OCI-LY1 (cell line): ENCODE measurements around the gene GABBR1.

Experiments used
- H2AFZ ChIP-seq: fragments of 200-600 bp; sonication (generic), shearing (Covaris generic); 2 replicates; pipeline ENCODE4 v1.6.0; 2014; ENCODE audit warnings: antibody characterized with exemption, mild to moderate bottlenecking, low read length
- H3F3A ChIP-seq: fragments of 200-600 bp; sonication (generic), shearing (Covaris generic); 2 replicates; pipeline ENCODE4 v1.6.0; 2014; ENCODE audit warnings: mild to moderate bottlenecking, antibody characterized with exemption, low read length, moderate library complexity; ENCODE audit not compliant: insufficient read depth
- H3K27ac ChIP-seq: fragments of 200-600 bp; sonication (generic); 2 replicates; pipeline ENCODE4 v1.5.1; 2014; ENCODE audit warnings: low read length, mixed run types, mild to moderate bottlenecking, low read depth; ENCODE audit not compliant: poor library complexity, severe bottlenecking
- H3K27me3 ChIP-seq: fragments of 200-600 bp; sonication (generic); 2 replicates; pipeline ENCODE4 v1.6.0; 2014; ENCODE audit warnings: antibody characterized with exemption, mild to moderate bottlenecking, low read length, moderate library complexity; ENCODE audit not compliant: insufficient read depth
- H3K36me3 ChIP-seq: fragments of 200-600 bp; sonication (generic); 2 replicates; pipeline ENCODE4 v1.6.1; 2014; ENCODE audit warnings: mild to moderate bottlenecking, antibody characterized with exemption, low read length, moderate library complexity, mixed read lengths; ENCODE audit not compliant: insufficient read depth
- H3K4me1 ChIP-seq: fragments of 200-600 bp; sonication (generic); 2 replicates; pipeline ENCODE4 v1.5.1; 2014; ENCODE audit warnings: mild to moderate bottlenecking, low read length, moderate library complexity; ENCODE audit not compliant: insufficient read depth, severe bottlenecking
- H3K4me2 ChIP-seq: fragments of 200-600 bp; sonication (generic), shearing (Covaris generic); 2 replicates; pipeline ENCODE4 v1.6.1; 2014; ENCODE audit warnings: low read length
- H3K4me3 ChIP-seq: fragments of 200-600 bp; sonication (generic); 2 replicates; pipeline ENCODE4 v1.5.1; 2014; ENCODE audit warnings: low read length, low read depth, mild to moderate bottlenecking, mixed read lengths; ENCODE audit not compliant: poor library complexity, severe bottlenecking
- H3K79me2 ChIP-seq: fragments of 200-600 bp; shearing (Covaris generic); 2 replicates; pipeline ENCODE4 v1.6.1; 2016; ENCODE audit warnings: mixed run types, low read length, mixed read lengths; ENCODE audit not compliant: insufficient read depth
- H3K9ac ChIP-seq: fragments of 200-600 bp; sonication (generic), shearing (Covaris generic); 2 replicates; pipeline ENCODE4 v1.6.1; 2014; ENCODE audit warnings: mild to moderate bottlenecking, low read length, mixed read lengths
- H3K9me2 ChIP-seq: fragments of 200-600 bp; sonication (generic), shearing (Covaris generic); 2 replicates; pipeline ENCODE4 v1.6.1; 2014; ENCODE audit warnings: low read depth, mild to moderate bottlenecking, low read length, mixed read lengths
- H3K9me3 ChIP-seq: fragments of 200-600 bp; shearing (Covaris generic); 2 replicates; pipeline ENCODE4 v1.6.1; 2014; ENCODE audit warnings: low read length, mixed read lengths
- H4K20me1 ChIP-seq: fragments of 200-600 bp; sonication (generic), shearing (Covaris generic); 2 replicates; pipeline ENCODE4 v1.6.0; 2016; ENCODE audit warnings: mild to moderate bottlenecking, low read length; ENCODE audit not compliant: insufficient read depth
- CTCF ChIP-seq: fragments of 200-600 bp; sonication (generic), shearing (Covaris generic); IDR thresholded peaks from 2 replicates; pipeline ENCODE4 v1.5.1; 2017; ENCODE audit warnings: mild to moderate bottlenecking, antibody characterized with exemption, low read length, moderate library complexity, mixed read lengths
- EZH2 ChIP-seq: fragments of 200-600 bp; sonication (generic), shearing (Covaris generic); IDR thresholded peaks from 2 replicates; pipeline ENCODE4 v1.8.0; 2017; ENCODE audit warnings: borderline replicate concordance, mixed run types, mild to moderate bottlenecking, antibody characterized with exemption, low read length, moderate library complexity, mixed read lengths

GABBR1 gene

GRCh38 chr6:29661071-29661470, 28.1 kb upstream of the GABBR1 start:
- no peak overlapping the region for H3K27ac ChIP-seq
- no peaks in the 10 kb centered on the region for H3F3A ChIP-seq
- no peaks in the 10 kb centered on the region for H3K9me2 ChIP-seq
- H3K9me3 ChIP-seq, result no peaks in the 10 kb centered on the region
- H3K27me3 ChIP-seq, result no peaks in the 10 kb centered on the region
- H3K4me2 ChIP-seq, result no peak overlapping the region
- no peaks in the 10 kb centered on the region for H4K20me1 ChIP-seq
- H3K4me1 ChIP-seq, result no peaks in the 10 kb centered on the region
- no peaks in the 10 kb centered on the region for H3K36me3 ChIP-seq
- no peak overlapping the region for H3K4me3 ChIP-seq
- H3K79me2 ChIP-seq, result no peaks in the 10 kb centered on the region
- H2AFZ ChIP-seq, result no peak overlapping the region
- TF ChIP-seq CTCF, result no peak
- no peak for TF ChIP-seq EZH2
- H3K9ac ChIP-seq, result no peak overlapping the region

GRCh38 chr6:29656798-29657197, 23.8 kb upstream of the GABBR1 start, which contains the start of gene MOG:
Gene MOG (plus strand): TSS chr6:29657092. CDS start chr6:29657210, 118 bp downstream.
- H3K79me2 ChIP-seq, result no peaks in the 10 kb centered on the region
- no peak within 1 kb of the TSS for H2AFZ ChIP-seq
- H3K36me3 ChIP-seq, result no peaks in the 10 kb centered on the region
- no peak within 1 kb of the TSS for H3K4me3 ChIP-seq
- H3K4me1 ChIP-seq, result no peaks in the 10 kb centered on the region
- no peaks in the 10 kb centered on the region for H3K27me3 ChIP-seq
- H3K9me2 ChIP-seq, result no peaks in the 10 kb centered on the region
- H3K27ac ChIP-seq, result no peak within 1 kb of the TSS
- no peaks in the 10 kb centered on the region for H3K9me3 ChIP-seq
- H4K20me1 ChIP-seq, result no peaks in the 10 kb centered on the region
- no peak within 1 kb of the TSS for H3K9ac ChIP-seq
- H3F3A ChIP-seq, result no peaks in the 10 kb centered on the region
- H3K4me2 ChIP-seq, result no peak within 1 kb of the TSS
- TF ChIP-seq EZH2 (no peak), CTCF (no peak)

GRCh38 chr6:29656157-29656556, 23.2 kb upstream of the GABBR1 start:
- H3K4me1 ChIP-seq, result no peaks in the 10 kb centered on the region
- no peak overlapping the region for H2AFZ ChIP-seq
- H3K9ac ChIP-seq, result no peak overlapping the region
- no peaks in the 10 kb centered on the region for H3K27me3 ChIP-seq
- no peak overlapping the region for H3K27ac ChIP-seq
- no peaks in the 10 kb centered on the region for H3K36me3 ChIP-seq
- H3K9me3 ChIP-seq, result no peaks in the 10 kb centered on the region
- no peaks in the 10 kb centered on the region for H3F3A ChIP-seq
- H3K4me2 ChIP-seq, result no peak overlapping the region
- no peaks in the 10 kb centered on the region for H4K20me1 ChIP-seq
- no peaks in the 10 kb centered on the region for H3K9me2 ChIP-seq
- no peak overlapping the region for H3K4me3 ChIP-seq
- TF ChIP-seq EZH2, result no peak
- no peak for TF ChIP-seq CTCF
- no peaks in the 10 kb centered on the region for H3K79me2 ChIP-seq
